Measurements from ENCODE around the gene SNPH. TPM values are rescaled to one million over a fixed set of nuclear protein-coding genes. Genes with fewer than 3 reads are reported as not detected.
A peak's percentile ranks its signal among the peaks of the same experiment; 100 is the strongest.

The SNPH gene
- polyA plus RNA-seq, 2 of the 4 experiments (the other 2 are of a cell fraction): 1.1 to 5.2 TPM

DNA sequence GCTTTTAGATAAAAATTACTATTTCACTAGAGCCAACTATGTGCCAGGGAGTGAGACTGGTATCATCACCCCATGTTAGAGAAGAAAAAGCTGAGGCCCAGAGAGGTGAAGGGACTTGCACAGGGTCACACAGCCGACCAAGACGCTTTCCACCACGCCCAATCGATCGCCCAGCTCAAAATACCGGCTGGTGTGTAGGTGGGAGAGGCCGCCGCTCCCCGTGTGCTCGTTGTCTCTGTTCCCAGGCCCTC lies 253 bp upstream of the SNPH start (continued):
- TF ChIP-seq RARB (CRISPR knock-in tag; IDR thresholded peaks at IDR 0.05): no peak
- no peak for TF ChIP-seq HOXB5 (CRISPR knock-in tag; IDR thresholded peaks at IDR 0.05)
- TF ChIP-seq HOXB13 (CRISPR knock-in tag; IDR thresholded peaks at IDR 0.05; ENCODE audit: low read depth): no peak
- TF ChIP-seq, protein P1, sequence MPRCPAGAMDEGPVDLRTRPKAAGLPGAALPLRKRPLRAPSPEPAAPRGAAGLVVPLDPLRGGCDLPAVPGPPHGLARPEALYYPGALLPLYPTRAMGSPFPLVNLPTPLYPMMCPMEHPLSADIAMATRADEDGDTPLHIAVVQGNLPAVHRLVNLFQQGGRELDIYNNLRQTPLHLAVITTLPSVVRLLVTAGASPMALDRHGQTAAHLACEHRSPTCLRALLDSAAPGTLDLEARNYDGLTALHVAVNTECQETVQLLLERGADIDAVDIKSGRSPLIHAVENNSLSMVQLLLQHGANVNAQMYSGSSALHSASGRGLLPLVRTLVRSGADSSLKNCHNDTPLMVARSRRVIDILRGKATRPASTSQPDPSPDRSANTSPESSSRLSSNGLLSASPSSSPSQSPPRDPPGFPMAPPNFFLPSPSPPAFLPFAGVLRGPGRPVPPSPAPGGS (IDR thresholded peaks at IDR 0.05): no peak
- TF ChIP-seq CTCF (IDR thresholded peaks at IDR 0.05): no peak
- TF ChIP-seq ZNF302 (CRISPR knock-in tag; IDR thresholded peaks at IDR 0.05): no peak
- peak; percentile 90 for TF ChIP-seq CHD4 (IDR thresholded peaks at IDR 0.05; ENCODE audit: borderline replicate concordance)
- no peak for TF ChIP-seq RNF2 (IDR thresholded peaks at IDR 0.05; ENCODE audit: borderline replicate concordance, low read depth)
- TF ChIP-seq MAZ (IDR thresholded peaks at IDR 0.05; ENCODE audit: borderline replicate concordance, low read depth, low read length): no peak
- TF ChIP-seq JUN (IDR thresholded peaks at IDR 0.05): 0 out of 5 replicates have a peak, but pooled peaks of 1 of the 2 experiments have one; percentile 31
- no peak for TF ChIP-seq ESRRA (IDR thresholded peaks at IDR 0.05; ENCODE audit: borderline replicate concordance, low read length)
- TF ChIP-seq MAX (IDR thresholded peaks at IDR 0.05): peak; percentile 43; the same call in 1 of the 2 replicates
- no peak for TF ChIP-seq RCOR1 (IDR thresholded peaks at IDR 0.05; ENCODE audit: low read depth, low read length)
- no peak for TF ChIP-seq PBX3 (IDR thresholded peaks at IDR 0.05)
- no peak for TF ChIP-seq TFCP2L1 (CRISPR knock-in tag; IDR thresholded peaks at IDR 0.05)
- no peak for TF ChIP-seq HEYL (CRISPR knock-in tag; IDR thresholded peaks at IDR 0.05)
- TF ChIP-seq SREBF2 (IDR thresholded peaks at IDR 0.05): no peak
- TF ChIP-seq POLR2A (IDR thresholded peaks at IDR 0.05; ENCODE audit: low read length): no peak
- TF ChIP-seq GATA3 (IDR thresholded peaks at IDR 0.05; ENCODE audit: borderline replicate concordance): no peak
- TF ChIP-seq POLR2AphosphoS2 (conservative IDR thresholded peaks at IDR 0.05; ENCODE audit: low read length): no peak
- TF ChIP-seq CEBPB (IDR thresholded peaks at IDR 0.05): no peak
- TF ChIP-seq E2F6 (IDR thresholded peaks at IDR 0.05; ENCODE audit: borderline replicate concordance, low read depth): no peak
- TF ChIP-seq ZC3H11A (IDR thresholded peaks at IDR 0.05): no peak
- TF ChIP-seq FOXS1 (CRISPR knock-in tag; IDR thresholded peaks at IDR 0.05): no peak
- peak; percentile 96 for TF ChIP-seq HDAC2 (IDR thresholded peaks at IDR 0.05)
- TF ChIP-seq ZSCAN20 (CRISPR knock-in tag; IDR thresholded peaks at IDR 0.05): no peak
- TF ChIP-seq EP300 (IDR thresholded peaks at IDR 0.05): no peak
- TF ChIP-seq NFE2L2 (conservative IDR thresholded peaks at IDR 0.05; ENCODE audit: low read length): no peak
- TF ChIP-seq HMGXB4 (CRISPR knock-in tag; IDR thresholded peaks at IDR 0.05; ENCODE audit: borderline replicate concordance): no peak
- no peak for TF ChIP-seq TP53 (CRISPR knock-in tag; IDR thresholded peaks at IDR 0.05)
- TF ChIP-seq JUNB (IDR thresholded peaks at IDR 0.05): no peak
- TF ChIP-seq FOSL2 (IDR thresholded peaks at IDR 0.05): no peak
- no peak for TF ChIP-seq FOSL2 (CRISPR knock-in tag; IDR thresholded peaks at IDR 0.05)
- TF ChIP-seq ZFP36 (IDR thresholded peaks at IDR 0.05; ENCODE audit: borderline replicate concordance, partially characterized antibody): peak; percentile 91
- TF ChIP-seq RFX5 (IDR thresholded peaks at IDR 0.05): no peak
- no peak for TF ChIP-seq CHD2 (IDR thresholded peaks at IDR 0.05; ENCODE audit: low read length, partially characterized antibody)
- no peak for TF ChIP-seq USF2 (IDR thresholded peaks at IDR 0.05)
- TF ChIP-seq PHF8 (IDR thresholded peaks at IDR 0.05; ENCODE audit: borderline replicate concordance, low read depth): no peak
- no peak for TF ChIP-seq HOXA7 (CRISPR knock-in tag; IDR thresholded peaks at IDR 0.05)
- TF ChIP-seq KDM5A (IDR thresholded peaks at IDR 0.05): no peak
